Stimulated activated naive CD8-positive, alpha-beta T cell treated with anti-CD3 and anti-CD28 coated beads, Interleukin-15, Interleukin-2, amounts not matched to agents 100 ng/mL and 50 ng/mL, for 24 hours (primary cell): ENCODE results near the gene CLDN16.

Source experiments
- H3K27ac Mint-ChIP-seq: one replicate; pipeline ENCODE4 v1.8.0; 2021; ENCODE audit warnings: mild to moderate bottlenecking, mixed read lengths
- H3K27me3 Mint-ChIP-seq: one replicate; pipeline ENCODE4 v1.8.0; 2021; ENCODE audit warnings: mixed read lengths
- H3K36me3 Mint-ChIP-seq: one replicate; pipeline ENCODE4 v1.8.0; 2021; ENCODE audit warnings: low read depth, mixed read lengths
- H3K4me1 Mint-ChIP-seq: one replicate; pipeline ENCODE4 v1.8.0; 2021; ENCODE audit warnings: low read depth, mixed read lengths
- H3K4me3 Mint-ChIP-seq: one replicate; pipeline ENCODE4 v1.8.0; 2021; ENCODE audit warnings: mild to moderate bottlenecking, mixed read lengths
- H3K9me3 Mint-ChIP-seq: one replicate; pipeline ENCODE4 v1.8.0; 2021; ENCODE audit warnings: mixed read lengths

CLDN16 gene

GRCh38 chr3:190443257-190443656 lies 55.3 kb downstream of the CLDN16 start:
- peaks cover 21% of the 10 kb centered on the region for H3K27me3 Mint-ChIP-seq
- H3K27ac Mint-ChIP-seq: no peak overlapping the region
- H3K36me3 Mint-ChIP-seq: no peaks in the 10 kb centered on the region
- H3K4me3 Mint-ChIP-seq: no peak overlapping the region
- H3K4me1 Mint-ChIP-seq: peaks cover 12% of the 10 kb centered on the region
- H3K9me3 Mint-ChIP-seq: no peaks in the 10 kb centered on the region

- peaks cover 12% of the 10 kb centered on the region for H3K4me1 Mint-ChIP-seq
- peaks cover 21% of the 10 kb centered on the region for H3K27me3 Mint-ChIP-seq
Observed at GRCh38 chr3:190444006-190444405, 56.0 kb downstream of the CLDN16 start.

GRCh38 chr3:190444576-190445145 lies 56.7 kb downstream of the CLDN16 start:
- H3K36me3 Mint-ChIP-seq: no peaks in the 10 kb centered on the region
- no peaks in the 10 kb centered on the region for H3K9me3 Mint-ChIP-seq
- no peak overlapping the region for H3K27ac Mint-ChIP-seq
- peaks cover 15% of the 10 kb centered on the region for H3K27me3 Mint-ChIP-seq
- H3K4me3 Mint-ChIP-seq: no peak overlapping the region
- peaks cover 12% of the 10 kb centered on the region for H3K4me1 Mint-ChIP-seq

More at GRCh38 chr3:190444006-190444405, 56.0 kb downstream of the CLDN16 start:
- no peak overlapping the region for H3K27ac Mint-ChIP-seq
- no peak overlapping the region for H3K4me3 Mint-ChIP-seq
- no peaks in the 10 kb centered on the region for H3K36me3 Mint-ChIP-seq
- no peaks in the 10 kb centered on the region for H3K9me3 Mint-ChIP-seq

- no peaks in the 10 kb centered on the region for H3K9me3 Mint-ChIP-seq
- peaks cover 20% of the 10 kb centered on the region for H3K27me3 Mint-ChIP-seq
- no peak overlapping the region for H3K27ac Mint-ChIP-seq
- H3K4me1 Mint-ChIP-seq: peaks cover 12% of the 10 kb centered on the region
- H3K36me3 Mint-ChIP-seq: no peaks in the 10 kb centered on the region
- H3K4me3 Mint-ChIP-seq: no peak overlapping the region
Observed at GRCh38 chr3:190446573-190447279, 58.8 kb downstream of the CLDN16 start.

GRCh38 chr3:190448256-190448655 lies 60.3 kb downstream of the CLDN16 start:
- Mint-ChIP-seq H3K4me1 (peaks cover 12% of the 10 kb centered on the region), H3K36me3 (no peaks in the 10 kb centered on the region), H3K27me3 (peaks cover 18% of the 10 kb centered on the region), H3K9me3 (no peaks in the 10 kb centered on the region), H3K27ac (no peak overlapping the region), H3K4me3 (no peak overlapping the region)

- H3K4me3 Mint-ChIP-seq: no peak within 1 kb of the TSS
- H3K27ac Mint-ChIP-seq: no peak within 1 kb of the TSS
- H3K9me3 Mint-ChIP-seq: no peaks in the 10 kb centered on the region
- peaks cover 17% of the 10 kb centered on the region for H3K27me3 Mint-ChIP-seq
- H3K36me3 Mint-ChIP-seq: no peaks in the 10 kb centered on the region
- peaks cover 12% of the 10 kb centered on the region for H3K4me1 Mint-ChIP-seq
Observed at GRCh38 chr3:190449801-190450200, 61.8 kb downstream of the CLDN16 start, which contains the start of gene TMEM207. Gene TMEM207 (minus strand): TSS chr3:190449901. CDS start chr3:190449809, 92 bp downstream.

- H3K4me1 Mint-ChIP-seq: no peaks in the 10 kb centered on the region
- H3K4me3 Mint-ChIP-seq: no peak overlapping the region
- peaks cover 16% of the 10 kb centered on the region for H3K27me3 Mint-ChIP-seq
- no peaks in the 10 kb centered on the region for H3K9me3 Mint-ChIP-seq
- no peak overlapping the region for H3K27ac Mint-ChIP-seq
- H3K36me3 Mint-ChIP-seq: no peaks in the 10 kb centered on the region
Observed at GRCh38 chr3:190455828-190456227, 67.9 kb downstream of the CLDN16 start.

- no peaks in the 10 kb centered on the region for H3K36me3 Mint-ChIP-seq
- no peaks in the 10 kb centered on the region for H3K4me1 Mint-ChIP-seq
- no peaks in the 10 kb centered on the region for H3K9me3 Mint-ChIP-seq
- H3K4me3 Mint-ChIP-seq: no peak overlapping the region
- H3K27ac Mint-ChIP-seq: no peak overlapping the region
- H3K27me3 Mint-ChIP-seq: peaks cover 17% of the 10 kb centered on the region
Observed at GRCh38 chr3:190456770-190457169, 68.8 kb downstream of the CLDN16 start.

GRCh38 chr3:190458040-190458439 lies 70.1 kb downstream of the CLDN16 start:
- Mint-ChIP-seq H3K36me3 (no peaks in the 10 kb centered on the region), H3K4me3 (no peak overlapping the region), H3K27me3 (peaks cover 29% of the 10 kb centered on the region), H3K27ac (no peak overlapping the region), H3K4me1 (no peaks in the 10 kb centered on the region), H3K9me3 (no peaks in the 10 kb centered on the region)
